NCI-H524 treated with DMSO at 0.1 percent for 48 hours (cell line): Measurements from ENCODE around the gene ID1.
"Not testable (repeated sequence)": the region's sequence is repeated elsewhere in the genome, so short reads cannot be mapped to it uniquely, and the experiment has no call there.

Experiments used
- DNase-seq: peaks from one replicate; lab custom pipeline; 2025; lab: John Stamatoyannopoulos, UW

The ID1 gene

GRCh38 chr20:31637660-31638059 lies 32.6 kb downstream of the ID1 start, which contains the start of gene COX4I2:
COX4I2 (plus strand) TSS chr20:31637912; CDS start chr20:31639018, 1,106 bp downstream.
- DNase-seq: no peak

- peak; percentile 9 for DNase-seq
Measured at GRCh38 chr20:31638317-31638716, 33.2 kb downstream of the ID1 start.

GRCh38 chr20:31638816-31639215 lies 33.7 kb downstream of the ID1 start:
- no peak for DNase-seq

- no peak for DNase-seq
Measured at GRCh38 chr20:31640259-31640658, 35.2 kb downstream of the ID1 start.

DNA sequence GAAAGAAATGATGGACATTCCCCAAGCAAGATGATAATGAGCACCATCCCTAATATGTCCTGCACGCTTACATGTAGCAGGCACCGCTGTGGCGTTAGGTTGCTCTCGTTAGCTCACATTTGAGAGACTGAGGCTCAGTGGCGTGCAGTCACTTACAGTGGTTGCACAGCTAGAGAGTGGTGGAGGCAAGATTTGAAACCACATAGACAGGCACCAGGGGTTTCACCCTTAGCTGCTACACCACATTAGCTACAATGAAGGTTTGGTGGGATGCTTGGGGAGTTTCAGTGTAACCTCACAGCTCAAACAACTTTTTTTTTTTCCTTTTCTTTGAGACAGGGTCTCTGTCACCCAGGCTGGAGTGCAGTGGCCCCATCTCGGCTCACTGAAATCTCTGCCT lies 36.3 kb downstream of the ID1 start:
- DNase-seq: no peak

GRCh38 chr20:31642837-31643236 lies 37.7 kb downstream of the ID1 start:
- DNase-seq: no peak

- DNase-seq: no peak
Measured at GRCh38 chr20:31643522-31643921, 38.4 kb downstream of the ID1 start.

- no peak for DNase-seq
Measured at GRCh38 chr20:31644701-31645100, 39.6 kb downstream of the ID1 start.

- not testable (repeated sequence) for DNase-seq
Measured at GRCh38 chr20:31648104-31648503, 43.0 kb downstream of the ID1 start.

DNA sequence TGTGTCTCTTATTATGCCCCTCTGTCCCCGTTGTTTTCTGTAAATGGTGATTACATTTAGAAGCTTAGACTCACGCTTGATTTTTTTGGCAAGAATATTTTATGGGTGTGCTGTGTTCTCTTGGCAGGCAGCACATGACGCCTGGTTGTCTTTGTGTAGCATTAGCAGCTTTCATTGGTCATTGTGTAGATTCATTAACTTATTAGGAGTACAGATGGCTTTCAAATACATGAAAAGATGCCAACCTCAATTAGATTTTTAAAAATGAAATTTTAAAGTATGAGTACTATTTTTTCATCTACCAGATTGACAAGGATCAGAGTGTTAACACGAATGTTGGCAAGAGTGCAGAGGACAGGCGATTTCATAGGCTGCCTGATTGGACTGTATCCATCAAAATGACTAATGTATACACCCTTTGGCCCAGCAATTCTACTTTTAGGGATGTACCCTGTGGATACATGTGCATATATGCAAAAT lies 47.9 kb downstream of the ID1 start:
- no peak for DNase-seq

DNA sequence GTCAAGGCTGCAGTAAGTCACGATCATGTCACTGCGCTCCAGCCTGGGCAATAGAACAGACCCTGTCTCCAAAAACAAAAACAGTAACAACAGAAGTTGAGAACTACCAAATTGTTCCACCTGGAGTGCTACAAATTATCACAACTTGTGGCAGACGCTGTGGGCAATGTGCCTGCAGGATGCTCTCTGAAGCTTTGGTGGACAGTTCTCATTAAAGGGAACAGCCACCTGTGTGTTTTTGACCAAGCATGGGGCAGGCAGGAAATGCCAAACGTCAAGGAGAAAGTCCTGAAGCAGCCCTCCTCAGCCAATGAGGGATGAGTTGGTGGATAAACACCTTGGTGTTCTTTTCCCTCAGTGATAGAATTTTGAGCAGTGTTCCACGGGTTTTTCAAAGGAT lies 48.5 kb downstream of the ID1 start:
- no peak for DNase-seq

DNA sequence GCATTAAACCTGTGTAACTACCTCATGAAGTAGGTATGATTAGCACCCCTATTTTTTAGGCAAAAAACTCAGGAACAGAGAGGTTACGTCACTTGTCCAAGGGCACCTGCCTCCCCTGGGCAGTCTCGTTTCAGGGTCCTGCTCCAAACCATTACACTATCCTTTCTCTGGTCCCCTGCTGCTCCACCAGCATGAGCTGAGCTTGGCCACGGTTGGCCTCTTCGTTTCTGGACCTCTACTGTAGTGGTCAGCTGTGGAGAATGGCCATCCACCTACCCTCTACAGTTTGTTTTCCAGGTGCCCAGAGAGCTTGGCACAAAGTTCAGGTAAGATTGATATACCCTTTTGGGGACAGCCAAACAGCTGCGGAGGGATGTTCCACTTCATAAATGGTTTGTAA lies 49.4 kb downstream of the ID1 start:
- no peak for DNase-seq
